Peyer's patch (tissue), 4 donors: Measurements from ENCODE around the gene OAF.

Experiments
- POLR2A ChIP-seq, 2 donors: fragments of 450-650 bp; IDR thresholded peaks; one replicate each; pipeline ENCODE4 v1.5.1; 2017; ENCODE audit warnings: antibody characterized with exemption in 2 of 2, mild to moderate bottlenecking in 2 of 2, moderate library complexity in 2 of 2
- TF ChIP-seq, protein P1 (sequence below), 6 experiments: fragments of 450-650 bp in 4 of 6; fragments of 200-600 bp in 2 of 6; sonication (generic) in 1 of 6; IDR thresholded peaks; one replicate each; pipeline ENCODE4 v1.5.1; 2017 to 2019; ENCODE audit warnings: antibody characterized with exemption in 6 of 6, mild to moderate bottlenecking in 3 of 6, moderate library complexity in 1 of 6

DNA sequence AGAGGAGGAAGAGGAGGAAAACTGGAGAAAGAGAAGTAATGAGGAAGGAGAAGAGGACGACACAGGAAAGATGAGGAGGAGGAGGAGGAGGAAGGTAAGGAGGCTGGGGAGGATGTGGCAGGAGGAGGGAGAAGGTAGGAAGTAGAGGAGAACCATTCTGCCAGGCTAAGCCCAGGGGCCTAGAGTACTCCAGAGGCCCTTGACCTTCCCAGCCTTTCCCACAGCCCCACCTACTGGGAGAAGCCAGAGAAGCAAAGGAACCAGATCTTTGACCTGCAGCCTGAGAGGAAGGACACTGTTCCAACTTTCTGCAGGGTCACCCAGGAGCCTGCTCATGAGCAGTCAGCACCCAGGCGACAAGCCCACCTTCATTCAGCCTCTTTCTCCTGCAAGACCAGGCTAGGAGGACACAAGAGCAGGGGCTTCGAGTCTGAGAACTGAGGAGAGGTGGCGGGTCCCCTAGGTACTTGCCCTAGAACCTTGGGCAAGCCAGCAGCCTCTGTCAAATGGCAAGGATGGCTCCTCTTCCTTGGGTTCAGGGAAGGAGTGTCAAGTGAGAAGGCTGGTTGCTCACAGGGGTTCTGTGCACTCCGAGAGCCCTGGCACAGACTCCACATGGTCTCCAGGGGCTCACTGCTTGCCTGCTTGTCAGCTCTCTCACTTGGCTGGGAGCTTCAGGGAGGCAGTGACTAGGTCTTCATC lies 27.9 kb upstream of the OAF start:
- TF ChIP-seq, protein P1, sequence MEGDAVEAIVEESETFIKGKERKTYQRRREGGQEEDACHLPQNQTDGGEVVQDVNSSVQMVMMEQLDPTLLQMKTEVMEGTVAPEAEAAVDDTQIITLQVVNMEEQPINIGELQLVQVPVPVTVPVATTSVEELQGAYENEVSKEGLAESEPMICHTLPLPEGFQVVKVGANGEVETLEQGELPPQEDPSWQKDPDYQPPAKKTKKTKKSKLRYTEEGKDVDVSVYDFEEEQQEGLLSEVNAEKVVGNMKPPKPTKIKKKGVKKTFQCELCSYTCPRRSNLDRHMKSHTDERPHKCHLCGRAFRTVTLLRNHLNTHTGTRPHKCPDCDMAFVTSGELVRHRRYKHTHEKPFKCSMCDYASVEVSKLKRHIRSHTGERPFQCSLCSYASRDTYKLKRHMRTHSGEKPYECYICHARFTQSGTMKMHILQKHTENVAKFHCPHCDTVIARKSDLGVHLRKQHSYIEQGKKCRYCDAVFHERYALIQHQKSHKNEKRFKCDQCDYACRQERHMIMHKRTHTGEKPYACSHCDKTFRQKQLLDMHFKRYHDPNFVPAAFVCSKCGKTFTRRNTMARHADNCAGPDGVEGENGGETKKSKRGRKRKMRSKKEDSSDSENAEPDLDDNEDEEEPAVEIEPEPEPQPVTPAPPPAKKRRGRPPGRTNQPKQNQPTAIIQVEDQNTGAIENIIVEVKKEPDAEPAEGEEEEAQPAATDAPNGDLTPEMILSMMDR (IDR thresholded peaks at IDR 0.05), result peak in 4 of 6 experiments; percentile 25 to 70 (median 66)
- TF ChIP-seq POLR2A (IDR thresholded peaks at IDR 0.05), result peak in 1 of 2 donors; percentile 80
